Neural progenitor cell (in vitro differentiated cells): ENCODE data around the gene TAF11L10. TPM values are rescaled to one million over a fixed set of nuclear protein-coding genes. Genes with fewer than 3 reads are reported as not detected.
"Not testable (repeated sequence)": the region's sequence is repeated elsewhere in the genome, so short reads cannot be mapped to it uniquely, and the experiment has no call there.

ENCODE experiments used
- DNase-seq: peaks from one replicate; pipeline ENCODE4 v3.0.0-alpha.2; 2016; ENCODE audit warnings: low spot score
- H2AFZ ChIP-seq: fragments of 200-600 bp; sonication (generic); replicated peaks from 2 replicates; pipeline ENCODE4 v1.6.1; 2016; ENCODE audit warnings: antibody characterized with exemption
- H3F3A ChIP-seq: fragments of 200-600 bp; sonication (generic); 2 replicates; pipeline ENCODE4 v1.6.1; 2016; ENCODE audit warnings: antibody characterized with exemption, low read depth
- H3K27ac ChIP-seq: fragments of 200-600 bp; sonication (generic); 2 replicates; pipeline ENCODE4 v1.5.1; 2016; ENCODE audit warnings: mild to moderate bottlenecking
- H3K27me3 ChIP-seq: fragments of 200-600 bp; sonication (generic); 2 replicates; pipeline ENCODE4 v1.6.1; 2016; ENCODE audit warnings: mild to moderate bottlenecking, moderate library complexity
- H3K36me3 ChIP-seq: fragments of 200-600 bp; sonication (generic); 2 replicates; pipeline ENCODE4 v1.5.1; 2016
- H3K4me1 ChIP-seq: fragments of 200-600 bp; sonication (generic); 2 replicates; pipeline ENCODE4 v1.6.1; 2016; ENCODE audit warnings: mixed run types
- H3K4me2 ChIP-seq: fragments of 200-600 bp; sonication (generic); 2 replicates; pipeline ENCODE4 v1.6.1; 2016
- H3K4me3 ChIP-seq: fragments of 200-600 bp; sonication (generic); 2 replicates; pipeline ENCODE4 v1.5.1; 2016
- H3K79me2 ChIP-seq: fragments of 200-600 bp; sonication (generic); 2 replicates; pipeline ENCODE4 v1.6.1; 2016; ENCODE audit warnings: low read depth
- H3K9ac ChIP-seq: fragments of 200-600 bp; sonication (generic); 2 replicates; pipeline ENCODE4 v1.6.1; 2016
- H3K9me3 ChIP-seq: fragments of 200-600 bp; sonication (generic); 2 replicates; pipeline ENCODE4 v1.5.1; 2016; ENCODE audit warnings: low read depth
- H4K20me1 ChIP-seq: fragments of 200-600 bp; sonication (generic); 2 replicates; pipeline ENCODE4 v1.6.1; 2016; ENCODE audit warnings: low read depth
- H3K27ac Mint-ChIP-seq: 3 replicates; pipeline ENCODE4 v1.8.0; 2021; ENCODE audit warnings: mixed read lengths
- H3K27me3 Mint-ChIP-seq: 2 replicates; pipeline ENCODE4 v1.8.0; 2022; ENCODE audit warnings: low read depth, mild to moderate bottlenecking, inconsistent platforms, moderate library complexity, mixed read lengths; ENCODE audit not compliant: insufficient read depth
- H3K36me3 Mint-ChIP-seq: 3 replicates; pipeline ENCODE4 v1.8.0; 2021; ENCODE audit warnings: mixed read lengths
- H3K4me1 Mint-ChIP-seq: 3 replicates; pipeline ENCODE4 v1.8.0; 2021; ENCODE audit warnings: mixed read lengths
- H3K4me3 Mint-ChIP-seq: 3 replicates; pipeline ENCODE4 v1.8.0; 2021; ENCODE audit warnings: mild to moderate bottlenecking, moderate library complexity, mixed read lengths
- H3K9me3 Mint-ChIP-seq: 3 replicates; pipeline ENCODE4 v1.8.0; 2020; ENCODE audit warnings: mixed read lengths
- CTCF ChIP-seq: fragments of 200-600 bp; sonication (generic); IDR thresholded peaks from 2 replicates; pipeline ENCODE4 v1.5.1; 2017; ENCODE audit warnings: antibody characterized with exemption, mild to moderate bottlenecking
- EZH2 ChIP-seq: fragments of 200-600 bp; sonication (generic); IDR thresholded peaks from 2 replicates; pipeline ENCODE4 v1.6.1; 2017; ENCODE audit warnings: antibody characterized with exemption, mild to moderate bottlenecking, moderate library complexity
- EZH2phosphoT487 ChIP-seq: fragments of 200-600 bp; sonication (generic); IDR thresholded peaks from 2 replicates; pipeline ENCODE4 v1.6.1; 2017; ENCODE audit warnings: antibody characterized with exemption
- small RNA-seq: library from RNA; depleted of rRNA; stranded (forward); fragments of <200 nt; gene quantifications from one replicate; pipeline ENCODE3, GENCODE V24; 2015
- total RNA-seq: library from RNA; depleted of rRNA; stranded (reverse); fragments of >200 nt; gene quantifications from 2 replicates; pipeline ENCODE4 v1.2.3, GENCODE V29; 2015; ENCODE audit warnings: low replicate concordance

TAF11L10 gene
- total RNA-seq, 1 donor from 2014 or later = not detected

GRCh38 chr5:17604951-17605350 lies 7.3 kb upstream of the TAF11L10 start:
- H3K4me1 ChIP-seq = no peaks in the 10 kb centered on the region
- Mint-ChIP-seq H3K27me3 (no peaks in the 10 kb centered on the region), H3K4me3 (no peak overlapping the region), H3K27ac (no peak overlapping the region), H3K9me3 (no peaks in the 10 kb centered on the region), H3K4me1 (no peaks in the 10 kb centered on the region), H3K36me3 (no peaks in the 10 kb centered on the region)
- no peak overlapping the region for H3K4me3 ChIP-seq
- H3F3A ChIP-seq = no peaks in the 10 kb centered on the region
- no peak for DNase-seq
- no peaks in the 10 kb centered on the region for H3K36me3 ChIP-seq
- H2AFZ ChIP-seq = no peak overlapping the region
- H4K20me1 ChIP-seq = no peaks in the 10 kb centered on the region
- no peak overlapping the region for H3K9ac ChIP-seq
- no peaks in the 10 kb centered on the region for H3K27me3 ChIP-seq
- no peak overlapping the region for H3K27ac ChIP-seq
- no peaks in the 10 kb centered on the region for H3K79me2 ChIP-seq
- TF ChIP-seq EZH2phosphoT487 (no peak), CTCF (no peak), EZH2 (no peak)
- H3K4me2 ChIP-seq = no peak overlapping the region
- no peaks in the 10 kb centered on the region for H3K9me3 ChIP-seq

DNA sequence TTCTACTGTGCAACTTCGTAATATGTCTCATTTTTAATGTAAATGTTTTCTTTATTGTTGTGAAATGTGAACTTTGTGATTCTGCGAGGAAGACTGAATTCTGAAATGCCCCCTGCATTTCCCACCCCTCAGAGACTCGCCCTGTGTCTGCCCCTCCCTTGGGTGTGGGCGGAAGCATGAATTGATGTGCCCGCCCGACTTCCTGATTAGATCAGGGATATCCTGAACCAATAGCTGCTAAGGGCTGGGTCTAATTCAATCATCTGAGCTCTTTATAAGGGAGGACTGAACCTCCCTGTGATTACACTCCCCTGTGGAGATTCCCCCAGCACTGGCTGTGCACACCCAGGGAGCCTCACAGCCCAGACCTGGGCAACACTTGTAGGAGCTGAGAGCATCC lies 6.3 kb upstream of the TAF11L10 start, which contains the start of gene TAF11L11:
Gene TAF11L11 (plus strand): TSS at position 304 of the 400 bp plus-strand sequence.
- DNase-seq, H3K4me3 Mint-ChIP-seq, H2AFZ ChIP-seq, H3K36me3 Mint-ChIP-seq, H3K4me2 ChIP-seq, H3K27ac Mint-ChIP-seq, H3K9me3 ChIP-seq, H3K27me3 ChIP-seq, H3K27me3 Mint-ChIP-seq, H3K79me2 ChIP-seq, H3K27ac ChIP-seq, H3K36me3 ChIP-seq, H3K4me1 ChIP-seq, H3K9ac ChIP-seq, H3K4me3 ChIP-seq, H3F3A ChIP-seq, H4K20me1 ChIP-seq, H3K9me3 Mint-ChIP-seq, H3K4me1 Mint-ChIP-seq: not testable (repeated sequence)

GRCh38 chr5:17594255-17594654 lies 3.4 kb downstream of the TAF11L10 start, which contains the start of gene TAF11L9:
Gene TAF11L9, minus strand, starts transcription at chr5:17594394.
- H3K4me1 ChIP-seq, H3F3A ChIP-seq, H3K27me3 ChIP-seq, H3K79me2 ChIP-seq, H3K36me3 Mint-ChIP-seq, H3K9me3 Mint-ChIP-seq, H3K9me3 ChIP-seq, H3K4me3 Mint-ChIP-seq, H3K4me2 ChIP-seq, H3K4me3 ChIP-seq, DNase-seq, H2AFZ ChIP-seq, H3K27ac ChIP-seq, H3K36me3 ChIP-seq, H3K27me3 Mint-ChIP-seq, H3K9ac ChIP-seq, H4K20me1 ChIP-seq, H3K4me1 Mint-ChIP-seq, H3K27ac Mint-ChIP-seq: not testable (repeated sequence)

- H3K36me3 ChIP-seq, H3K27me3 ChIP-seq, H3K27ac Mint-ChIP-seq, H3K4me2 ChIP-seq, H3K9me3 ChIP-seq, H4K20me1 ChIP-seq, H3K9ac ChIP-seq, H2AFZ ChIP-seq, H3K9me3 Mint-ChIP-seq, H3K4me1 ChIP-seq, H3K27me3 Mint-ChIP-seq, H3K36me3 Mint-ChIP-seq, H3K4me3 ChIP-seq, DNase-seq, H3K4me3 Mint-ChIP-seq, H3K79me2 ChIP-seq, H3K4me1 Mint-ChIP-seq, H3K27ac ChIP-seq, H3F3A ChIP-seq: not testable (repeated sequence)
Measured at GRCh38 chr5:17590860-17591259, 6.8 kb downstream of the TAF11L10 start, which contains the start of gene TAF11L8. Gene TAF11L8, minus strand, starts transcription at chr5:17590960.

GRCh38 chr5:17585658-17586057 lies 12.0 kb downstream of the TAF11L10 start, which contains the start of gene TAF11L7:
Gene TAF11L7, minus strand, starts transcription at chr5:17585758.
- H3K4me3 Mint-ChIP-seq, H3K27ac Mint-ChIP-seq, H3K36me3 Mint-ChIP-seq, H3K4me1 ChIP-seq, H4K20me1 ChIP-seq, H3F3A ChIP-seq, H3K36me3 ChIP-seq, H3K27me3 Mint-ChIP-seq, H3K79me2 ChIP-seq, H3K4me3 ChIP-seq, DNase-seq, H3K4me1 Mint-ChIP-seq, H3K27me3 ChIP-seq, H3K9ac ChIP-seq, H3K9me3 Mint-ChIP-seq, H3K27ac ChIP-seq, H3K9me3 ChIP-seq, H2AFZ ChIP-seq, H3K4me2 ChIP-seq: not testable (repeated sequence)

Small RNA genes within 50 kb of the gene (small RNA-seq; reads per million reads assigned to genes)
- not detected for gene AC233724.1
- not detected for gene AC233724.3
- not detected for gene AC233724.4
- not detected for gene AC233724.6
- gene AC233724.7 = not detected

Other genes with a start within 250 kb of the TAF11L10 start
- gene TAF11L2, start 99.6 kb downstream of the TAF11L10 start, total RNA-seq = not detected in 2 replicates
- not detected in 2 replicates for gene TAF11L3, start 79.5 kb downstream of the TAF11L10 start, total RNA-seq
- gene TAF11L4, start 76.0 kb downstream of the TAF11L10 start, total RNA-seq = not detected in 2 replicates
- gene TAF11L5, start 72.6 kb downstream of the TAF11L10 start, total RNA-seq = not detected in 2 replicates
- not detected in 2 replicates for gene TAF11L6, start 69.2 kb downstream of the TAF11L10 start, total RNA-seq
- not detected in 2 replicates for gene TAF11L7, start 12.1 kb downstream of the TAF11L10 start, total RNA-seq
- not detected in 2 replicates for gene TAF11L8, start 6.9 kb downstream of the TAF11L10 start, total RNA-seq
- gene TAF11L9, start 3.4 kb downstream of the TAF11L10 start, total RNA-seq = not detected in 2 replicates
- gene TAF11L11, start 6.4 kb upstream of the TAF11L10 start, total RNA-seq = not detected in 2 replicates
- gene TAF11L12, start 12.6 kb upstream of the TAF11L10 start, total RNA-seq = not detected in 2 replicates
- not detected in 2 replicates for gene TAF11L13, start 34.3 kb upstream of the TAF11L10 start, total RNA-seq
- not detected in 2 replicates for gene TAF11L14, start 36.6 kb upstream of the TAF11L10 start, total RNA-seq